H9 (cell line): Measurements from ENCODE around the gene PEMT. TPM values are rescaled to one million over a fixed set of nuclear protein-coding genes. Genes with fewer than 3 reads are reported as not detected.

Experiments used
- DNase-seq: peaks from one replicate; pipeline ENCODE4 v3.0.0-alpha.2; 2017
- H2AFZ ChIP-seq: one replicate; pipeline ENCODE4 v1.6.1; 2013; ENCODE audit warnings: mild to moderate bottlenecking, low read length, control low read depth, moderate library complexity
- H2AK5ac ChIP-seq: 2 replicates; pipeline ENCODE4 v1.6.1; 2013; ENCODE audit warnings: low read length, control low read depth, mixed read lengths; ENCODE audit not compliant: insufficient read length
- H2BK120ac ChIP-seq: one replicate; pipeline ENCODE4 v1.6.1; 2013; ENCODE audit warnings: low read depth, mild to moderate bottlenecking, low read length, control low read depth, inconsistent platforms; ENCODE audit not compliant: poor library complexity, severe bottlenecking
- H2BK12ac ChIP-seq: 2 replicates; pipeline ENCODE4 v1.6.1; 2013; ENCODE audit warnings: low read length, control low read depth, mixed read lengths, low read depth; ENCODE audit not compliant: insufficient read length
- H2BK15ac ChIP-seq: 2 replicates; pipeline ENCODE4 v1.6.1; 2013; ENCODE audit warnings: low read depth, low read length, control low read depth
- H2BK20ac ChIP-seq: one replicate; pipeline ENCODE4 v1.6.1; 2013; ENCODE audit warnings: low read depth, mild to moderate bottlenecking, low read length, control low read depth, inconsistent platforms; ENCODE audit not compliant: poor library complexity, severe bottlenecking
- H2BK5ac ChIP-seq: 2 replicates; pipeline ENCODE4 v1.6.1; 2013; ENCODE audit warnings: low read length, control low read depth, mixed read lengths; ENCODE audit not compliant: insufficient read length
- H3K14ac ChIP-seq: 2 replicates; pipeline ENCODE4 v1.6.1; 2013; ENCODE audit warnings: low read length, control low read depth; ENCODE audit not compliant: insufficient read depth
- H3K18ac ChIP-seq: 2 replicates; pipeline ENCODE4 v1.6.1; 2013; ENCODE audit warnings: low read depth, mild to moderate bottlenecking, mixed read lengths, low read length, control low read depth; ENCODE audit not compliant: insufficient read length
- H3K23ac ChIP-seq: 2 replicates; pipeline ENCODE4 v1.6.1; 2013; ENCODE audit warnings: low read length, control low read depth, mixed read lengths, low read depth; ENCODE audit not compliant: insufficient read length
- H3K23me2 ChIP-seq: 2 replicates; pipeline ENCODE4 v1.6.1; 2013; ENCODE audit warnings: low read depth, mild to moderate bottlenecking, mixed read lengths, low read length, control low read depth; ENCODE audit not compliant: insufficient read length, poor library complexity, severe bottlenecking
- H3K27ac ChIP-seq: 2 replicates; pipeline ENCODE4 v1.5.1; 2013; ENCODE audit warnings: low read length, control low read depth, mixed read lengths, low read depth; ENCODE audit not compliant: insufficient read length
- H3K27me3 ChIP-seq: 2 replicates; pipeline ENCODE4 v1.6.1; 2013; ENCODE audit warnings: low read length, control low read depth, inconsistent platforms; ENCODE audit not compliant: insufficient read depth
- H3K4ac ChIP-seq: 2 replicates; pipeline ENCODE4 v1.6.1; 2013; ENCODE audit warnings: low read depth, mild to moderate bottlenecking, control low read depth, inconsistent platforms, low read length, moderate library complexity
- H3K4me1 ChIP-seq: 2 replicates; pipeline ENCODE4 v1.6.1; 2013; ENCODE audit warnings: low read length, control low read depth, inconsistent platforms; ENCODE audit not compliant: insufficient read depth
- H3K4me2 ChIP-seq: 2 replicates; pipeline ENCODE4 v1.6.1; 2013; ENCODE audit warnings: low read length, control low read depth, mixed read lengths; ENCODE audit not compliant: insufficient read length, insufficient read depth
- H3K56ac ChIP-seq: 2 replicates; pipeline ENCODE4 v1.6.1; 2013; ENCODE audit warnings: low read depth, mild to moderate bottlenecking, mixed read lengths, low read length, control low read depth; ENCODE audit not compliant: insufficient read length
- H3K79me1 ChIP-seq: 2 replicates; pipeline ENCODE4 v1.6.1; 2013; ENCODE audit warnings: low read depth, mild to moderate bottlenecking, moderate library complexity, low read length, control low read depth, inconsistent platforms; ENCODE audit not compliant: insufficient read depth, poor library complexity, severe bottlenecking
- H3K79me2 ChIP-seq: 2 replicates; pipeline ENCODE4 v1.6.1; 2013; ENCODE audit warnings: low read length, control low read depth, inconsistent platforms; ENCODE audit not compliant: insufficient read depth
- H3K9ac ChIP-seq: 2 replicates; pipeline ENCODE4 v1.6.1; 2013; ENCODE audit warnings: low read length, control low read depth, mixed read lengths; ENCODE audit not compliant: insufficient read length; ENCODE audit errors: extremely low read depth
- H3K9me3 ChIP-seq: one replicate; pipeline ENCODE4 v1.6.1; 2013; ENCODE audit warnings: low read depth, low read length, inconsistent platforms; ENCODE audit not compliant: control insufficient read depth
- H3T11ph ChIP-seq: one replicate; pipeline ENCODE4 v1.6.1; 2013; ENCODE audit warnings: mild to moderate bottlenecking, low read length, control low read depth, inconsistent platforms
- H4K20me1 ChIP-seq: one replicate; pipeline ENCODE4 v1.6.1; 2013; ENCODE audit not compliant: control insufficient read depth, insufficient read length, insufficient read depth
- H4K5ac ChIP-seq: 2 replicates; pipeline ENCODE4 v1.6.1; 2013; ENCODE audit warnings: low read depth, mild to moderate bottlenecking, mixed read lengths, low read length, control low read depth; ENCODE audit not compliant: insufficient read length
- H4K8ac ChIP-seq: replicated peaks from 2 replicates; pipeline ENCODE4 v1.6.1; 2013; ENCODE audit warnings: low read length, control low read depth, mixed read lengths, low read depth; ENCODE audit not compliant: insufficient read length
- H4K91ac ChIP-seq: 2 replicates; pipeline ENCODE4 v1.6.1; 2013; ENCODE audit warnings: low read depth, mild to moderate bottlenecking, moderate library complexity, mixed read lengths, low read length, control low read depth; ENCODE audit not compliant: insufficient read length
- H3K27ac Mint-ChIP-seq, 3 experiments: 2 replicates in 2 of 3; 3 replicates in 1 of 3; pipeline ENCODE4 v1.8.0; 2020 to 2021; ENCODE audit warnings: mixed read lengths in 3 of 3, mild to moderate bottlenecking in 1 of 3, moderate library complexity in 1 of 3
- H3K27me3 Mint-ChIP-seq: 2 replicates; pipeline ENCODE4 v1.8.0; 2021; ENCODE audit warnings: low read depth, mild to moderate bottlenecking, moderate library complexity, mixed read lengths
- H3K36me3 Mint-ChIP-seq, 3 experiments: 2 replicates in 2 of 3; 3 replicates in 1 of 3; pipeline ENCODE4 v1.8.0; 2020 to 2021; ENCODE audit warnings: low read depth in 3 of 3, mixed read lengths in 3 of 3; ENCODE audit not compliant: insufficient read depth in 1 of 3
- H3K4me1 Mint-ChIP-seq, 2 experiments: 2 replicates each; pipeline ENCODE4 v1.8.0; 2020; ENCODE audit warnings: mixed read lengths in 2 of 2
- H3K4me3 Mint-ChIP-seq, 2 experiments: 2 replicates in 1 of 2; 3 replicates in 1 of 2; pipeline ENCODE4 v1.8.0; 2020 to 2021; ENCODE audit warnings: mild to moderate bottlenecking in 2 of 2, mixed read lengths in 2 of 2, moderate library complexity in 1 of 2
- H3K9me3 Mint-ChIP-seq, 2 experiments: 2 replicates in 1 of 2; 3 replicates in 1 of 2; pipeline ENCODE4 v1.8.0; 2020; ENCODE audit warnings: mild to moderate bottlenecking in 2 of 2, mixed read lengths in 2 of 2, moderate library complexity in 1 of 2
- WGBS: extraction: QIAGEN DNeasy Blood & Tissue Kit; methylation state at CpG from one replicate; pipeline ENCODE4 v1.1.7; 2013; ENCODE audit warnings: missing lambda C conversion rate, low lambda C conversion rate, mixed read lengths; ENCODE audit not compliant: insufficient read length; ENCODE audit errors: extremely low coverage; 5-methylcytosine and 5-hydroxymethylcytosine counted together
- total RNA-seq: library from RNA; stranded (reverse); gene quantifications from 2 replicates; pipeline ENCODE4 v1.2.1, GENCODE V29; 2021
- TF ChIP-seq, protein P1 (sequence below): fragments of 200-600 bp; sonication (generic); conservative IDR thresholded peaks from 3 replicates; pipeline ENCODE4 v1.8.0; 2021; ENCODE audit warnings: antibody characterized with exemption, mild to moderate bottlenecking

PEMT gene
- total RNA-seq, 1 experiment from 2014 or later = 63.2 TPM

GRCh38 chr17:17560167-17560566, 31.3 kb downstream of the PEMT start:
- Histone ChIP-seq H3K14ac (no peak overlapping the region; the same call in 1 of the 2 replicates), H3K18ac (no peak overlapping the region), H3K4me2 (no peak overlapping the region), H3K27me3 (no peaks in the 10 kb centered on the region), H3K27ac (no peak overlapping the region), H3K4ac (no peak overlapping the region; the same call in 1 of the 2 replicates), H2BK20ac (no peak overlapping the region), H3K9ac (no peak overlapping the region), H4K91ac (no peak overlapping the region), H2AK5ac (no peak overlapping the region), H2BK15ac (no peak overlapping the region), H4K5ac (no peak overlapping the region), H2BK5ac (no peak overlapping the region), H3K9me3 (no peaks in the 10 kb centered on the region), H4K8ac (no peak overlapping the region), H4K20me1 (no peaks in the 10 kb centered on the region), H3K4me1 (peaks cover under 1% of the 10 kb centered on the region; the same call in 1 of the 2 replicates), H2BK120ac (no peak overlapping the region), H2BK12ac (no peak overlapping the region), H3K56ac (no peak overlapping the region), H2AFZ (no peak overlapping the region), H3T11ph (no peak overlapping the region), H3K79me1 (no peaks in the 10 kb centered on the region), H3K23ac (no peak overlapping the region), H3K23me2 (no peaks in the 10 kb centered on the region), H3K79me2 (no peaks in the 10 kb centered on the region)
- Mint-ChIP-seq H3K27me3 (no peaks in the 10 kb centered on the region), H3K4me1 (peaks cover 8 to 11% of the 10 kb centered on the region in 2 experiments), H3K36me3 (no peaks in the 10 kb centered on the region; a peak in 1 of 7 replicates), H3K4me3 (no peak overlapping the region), H3K27ac (no peak overlapping the region), H3K9me3 (no peaks in the 10 kb centered on the region)
- TF ChIP-seq, protein P1, sequence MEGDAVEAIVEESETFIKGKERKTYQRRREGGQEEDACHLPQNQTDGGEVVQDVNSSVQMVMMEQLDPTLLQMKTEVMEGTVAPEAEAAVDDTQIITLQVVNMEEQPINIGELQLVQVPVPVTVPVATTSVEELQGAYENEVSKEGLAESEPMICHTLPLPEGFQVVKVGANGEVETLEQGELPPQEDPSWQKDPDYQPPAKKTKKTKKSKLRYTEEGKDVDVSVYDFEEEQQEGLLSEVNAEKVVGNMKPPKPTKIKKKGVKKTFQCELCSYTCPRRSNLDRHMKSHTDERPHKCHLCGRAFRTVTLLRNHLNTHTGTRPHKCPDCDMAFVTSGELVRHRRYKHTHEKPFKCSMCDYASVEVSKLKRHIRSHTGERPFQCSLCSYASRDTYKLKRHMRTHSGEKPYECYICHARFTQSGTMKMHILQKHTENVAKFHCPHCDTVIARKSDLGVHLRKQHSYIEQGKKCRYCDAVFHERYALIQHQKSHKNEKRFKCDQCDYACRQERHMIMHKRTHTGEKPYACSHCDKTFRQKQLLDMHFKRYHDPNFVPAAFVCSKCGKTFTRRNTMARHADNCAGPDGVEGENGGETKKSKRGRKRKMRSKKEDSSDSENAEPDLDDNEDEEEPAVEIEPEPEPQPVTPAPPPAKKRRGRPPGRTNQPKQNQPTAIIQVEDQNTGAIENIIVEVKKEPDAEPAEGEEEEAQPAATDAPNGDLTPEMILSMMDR = no peak
- no CpG with 5 or more reads among the region's 10 CpGs for WGBS
- no peak for DNase-seq
